HepG2 (cell line): ENCODE measurements around the gene MAPK11. TPM values are rescaled to one million over a fixed set of nuclear protein-coding genes. Genes with fewer than 3 reads are reported as not detected.
A peak's percentile ranks its signal among the peaks of the same experiment; 100 is the strongest.

Experiments
- ADNP ChIP-seq: sonication (generic); formaldehyde crosslinking; IDR thresholded peaks from 2 replicates; pipeline ENCODE4 v1.4.0; 2020; ENCODE audit warnings: missing genetic modification reagents
- AGO2 ChIP-seq: fragments of 200-400 bp; formaldehyde crosslinking; optimal IDR thresholded peaks from 2 replicates; pipeline ENCODE3; 2017; ENCODE audit warnings: mild to moderate bottlenecking, low read depth, low read length, moderate library complexity
- ASH2L ChIP-seq: fragments of 300-600, 200-600 bp; sonication (generic); IDR thresholded peaks from 2 replicates; pipeline ENCODE4 v1.7.0; 2017; ENCODE audit warnings: low read depth, mild to moderate bottlenecking, moderate library complexity, mixed read lengths, low read length; ENCODE audit not compliant: insufficient read length
- ATF5 ChIP-seq: sonication (generic); formaldehyde crosslinking; IDR thresholded peaks from 2 replicates; pipeline ENCODE4 v1.4.0; 2020; ENCODE audit warnings: mild to moderate bottlenecking, low read depth, missing genetic modification reagents
- EEA1 ChIP-seq: sonication (generic); formaldehyde crosslinking; IDR thresholded peaks from 2 replicates; pipeline ENCODE4 v1.5.1; 2020; ENCODE audit warnings: mild to moderate bottlenecking, missing genetic modification reagents, borderline replicate concordance
- GABPA ChIP-seq, 2 experiments: IDR thresholded peaks; 2 replicates each; pipeline ENCODE4 v1.6.1; 2011 to 2016; ENCODE audit warnings: low read depth in 2 of 2, low read length in 1 of 2, missing biosample characterization in 1 of 2, missing genetic modification characterization in 1 of 2
- JARID2 ChIP-seq: sonication (generic); formaldehyde crosslinking; IDR thresholded peaks from 2 replicates; pipeline ENCODE4 v1.8.1; 2023; ENCODE audit warnings: missing genetic modification reagents, inconsistent platforms; ENCODE audit not compliant: insufficient replicate concordance
- MAFF ChIP-seq: IDR thresholded peaks from 2 replicates; pipeline ENCODE4 v1.6.1; 2011; ENCODE audit warnings: low read depth, low read length, improper control_type of control experiment
- MED1 ChIP-seq: sonication (generic); formaldehyde crosslinking; IDR thresholded peaks from 2 replicates; pipeline ENCODE4 v1.4.0; 2020; ENCODE audit warnings: missing genetic modification reagents
- MTF2 ChIP-seq: sonication (generic); formaldehyde crosslinking; IDR thresholded peaks from 2 replicates; pipeline ENCODE4 v1.5.0; 2020; ENCODE audit warnings: missing genetic modification reagents, borderline replicate concordance
- MZF1 ChIP-seq: sonication (generic); formaldehyde crosslinking; IDR thresholded peaks from 2 replicates; pipeline ENCODE4 v1.8.1; 2023; ENCODE audit warnings: mild to moderate bottlenecking, missing genetic modification reagents, borderline replicate concordance
- PAF1 ChIP-seq: IDR thresholded peaks from 2 replicates; pipeline ENCODE4 v1.6.1; 2016; ENCODE audit warnings: missing genetic modification reagents, missing compliant biosample characterization
- PHF20 ChIP-seq: sonication (generic); formaldehyde crosslinking; IDR thresholded peaks from 2 replicates; pipeline ENCODE4 v1.5.0; 2020; ENCODE audit warnings: mild to moderate bottlenecking, missing genetic modification reagents
- RBM22 ChIP-seq: fragments of 200-400 bp; formaldehyde crosslinking; optimal IDR thresholded peaks from 2 replicates; pipeline ENCODE3; 2017; ENCODE audit warnings: mild to moderate bottlenecking, low read length, moderate library complexity
- RCOR2 ChIP-seq: IDR thresholded peaks from 2 replicates; pipeline ENCODE4 v1.6.1; 2016; ENCODE audit warnings: missing biosample characterization, missing genetic modification reagents
- SALL2 ChIP-seq: sonication (generic); formaldehyde crosslinking; IDR thresholded peaks from 2 replicates; pipeline ENCODE4 v1.8.1; 2023; ENCODE audit warnings: mild to moderate bottlenecking, missing genetic modification reagents, inconsistent platforms
- SMARCC2 ChIP-seq: fragments of 450-650 bp; IDR thresholded peaks from 2 replicates; pipeline ENCODE4 v1.6.1; 2017; ENCODE audit warnings: antibody characterized with exemption, mild to moderate bottlenecking
- SP4 ChIP-seq: sonication (generic); formaldehyde crosslinking; IDR thresholded peaks from 2 replicates; pipeline ENCODE4 v1.8.1; 2023; ENCODE audit warnings: mild to moderate bottlenecking, missing genetic modification reagents
- SP5 ChIP-seq: IDR thresholded peaks from 2 replicates; pipeline ENCODE4 v1.6.1; 2016; ENCODE audit warnings: low read depth, borderline replicate concordance
- SRSF4 ChIP-seq: fragments of 200-400 bp; formaldehyde crosslinking; IDR thresholded peaks from one replicate; pipeline ENCODE4 v1.6.1; 2018; ENCODE audit warnings: mild to moderate bottlenecking, low read depth, low read length, moderate library complexity; ENCODE audit not compliant: poor library complexity, severe bottlenecking
- TBX3 ChIP-seq: fragments of 450-650 bp; IDR thresholded peaks from 2 replicates; pipeline ENCODE4 v1.6.1; 2017; ENCODE audit warnings: antibody characterized with exemption, mild to moderate bottlenecking, inconsistent platforms, borderline replicate concordance
- TMF1 ChIP-seq: sonication (generic); formaldehyde crosslinking; IDR thresholded peaks from 2 replicates; pipeline ENCODE4 v1.8.1; 2022; ENCODE audit warnings: low read depth, missing genetic modification reagents
- YY1 ChIP-seq: IDR thresholded peaks from 2 replicates; pipeline ENCODE4 v1.6.1; 2011; ENCODE audit warnings: low read length, low read depth, moderate library complexity, mild to moderate bottlenecking; ENCODE audit not compliant: insufficient read depth, insufficient replicate concordance
- ZNF160 ChIP-seq: sonication (generic); formaldehyde crosslinking; IDR thresholded peaks from 2 replicates; pipeline ENCODE4 v1.8.0; 2022; ENCODE audit warnings: mild to moderate bottlenecking, inconsistent platforms, missing genetic modification reagents
- ZNF614 ChIP-seq: IDR thresholded peaks from 2 replicates; pipeline ENCODE4 v1.6.1; 2018; ENCODE audit warnings: missing biosample characterization, missing genetic modification reagents, inconsistent platforms, borderline replicate concordance
- polyA plus RNA-seq, 8 experiments: library from polyadenylated mRNA; depleted of rRNA in 3 of 8; stranded (reverse) in 7 of 8; unstranded in 1 of 8; fragments of >200 nt; fragmentation: Illumina TruSeq in 4 of 8; extraction: Trizol in 4 of 8; gene quantifications; 2 replicates each; pipeline versions ENCODE4 v1.2.1 to v1.2.3, GENCODE V29; 2011 to 2016; ENCODE audit warnings: low read depth in 4 of 8, missing spikeins in 1 of 8, mixed read lengths in 1 of 8; ENCODE audit not compliant: insufficient read depth in 1 of 8
- total RNA-seq, 5 experiments: library from RNA; depleted of rRNA; stranded (reverse); fragments of >200 nt; fragmentation: Illumina TruSeq; extraction: Trizol; gene quantifications; 2 replicates each; pipeline ENCODE4 v1.2.3, GENCODE V29; 2016; ENCODE audit warnings: low read depth in 1 of 5
- TF ChIP-seq, protein P1 (sequence below): sonication (generic); formaldehyde crosslinking; IDR thresholded peaks from 2 replicates; pipeline ENCODE4 v1.5.1; 2020; ENCODE audit warnings: missing genetic modification reagents, mild to moderate bottlenecking, borderline replicate concordance

The MAPK11 gene
- total and polyA plus RNA-seq, 2 of the 13 experiments (the other 11 are each of a cell fraction or from before 2014, with no cell fraction given), result 0.15 to 0.17 TPM

GRCh38 chr22:50244420-50245213, 25.6 kb downstream of the MAPK11 start, which contains the start of gene TUBGCP6 (continued):
- TF ChIP-seq EEA1 (CRISPR knock-in tag), result no peak; the same call in 1 of the 2 replicates
- peak; percentile 98 for TF ChIP-seq PHF20 (CRISPR knock-in tag)
- TF ChIP-seq MED1 (CRISPR knock-in tag), result peak; percentile 79
- TF ChIP-seq PAF1 (CRISPR knock-in tag), result no peak
- peak; percentile 71; the same call in 1 of the 2 replicates for TF ChIP-seq SALL2 (CRISPR knock-in tag)
- peak; percentile 60 for TF ChIP-seq YY1
- TF ChIP-seq ZNF614 (CRISPR knock-in tag), result peak; percentile 79; the same call in 1 of the 2 replicates
- peak; percentile 64; the same call in 1 of the 2 replicates for TF ChIP-seq SP4 (CRISPR knock-in tag)
- peak; percentile 9 for TF ChIP-seq JARID2 (CRISPR knock-in tag)
- no peak for TF ChIP-seq MTF2 (CRISPR knock-in tag)
- peak; percentile 89; the same call in 1 of the 2 replicates for TF ChIP-seq TMF1 (CRISPR knock-in tag)
- peak; percentile 56; the same call in 1 of the 2 replicates for TF ChIP-seq TBX3
- no peak for TF ChIP-seq SMARCC2
- peak; percentile 54; the same call in 1 of the 2 replicates for TF ChIP-seq MZF1 (CRISPR knock-in tag)
- peak; percentile 76 for TF ChIP-seq RBM22
- peak; percentile 95 for TF ChIP-seq ASH2L
- TF ChIP-seq RCOR2 (CRISPR knock-in tag), result no peak
- peak; percentile 38; the same call in 1 of the 2 replicates for TF ChIP-seq SP5 (CRISPR knock-in tag)
- TF ChIP-seq MAFF, result no peak
- no peak for TF ChIP-seq SRSF4
- TF ChIP-seq ATF5, result no peak
- TF ChIP-seq AGO2, result peak; percentile 95
- TF ChIP-seq, protein P1, sequence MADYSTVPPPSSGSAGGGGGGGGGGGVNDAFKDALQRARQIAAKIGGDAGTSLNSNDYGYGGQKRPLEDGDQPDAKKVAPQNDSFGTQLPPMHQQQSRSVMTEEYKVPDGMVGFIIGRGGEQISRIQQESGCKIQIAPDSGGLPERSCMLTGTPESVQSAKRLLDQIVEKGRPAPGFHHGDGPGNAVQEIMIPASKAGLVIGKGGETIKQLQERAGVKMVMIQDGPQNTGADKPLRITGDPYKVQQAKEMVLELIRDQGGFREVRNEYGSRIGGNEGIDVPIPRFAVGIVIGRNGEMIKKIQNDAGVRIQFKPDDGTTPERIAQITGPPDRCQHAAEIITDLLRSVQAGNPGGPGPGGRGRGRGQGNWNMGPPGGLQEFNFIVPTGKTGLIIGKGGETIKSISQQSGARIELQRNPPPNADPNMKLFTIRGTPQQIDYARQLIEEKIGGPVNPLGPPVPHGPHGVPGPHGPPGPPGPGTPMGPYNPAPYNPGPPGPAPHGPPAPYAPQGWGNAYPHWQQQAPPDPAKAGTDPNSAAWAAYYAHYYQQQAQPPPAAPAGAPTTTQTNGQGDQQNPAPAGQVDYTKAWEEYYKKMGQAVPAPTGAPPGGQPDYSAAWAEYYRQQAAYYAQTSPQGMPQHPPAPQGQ, result 0 out of 2 replicates have a peak, but pooled peaks have one; percentile 88
- TF ChIP-seq ADNP, result no peak
- peak; percentile 78 for TF ChIP-seq ZNF160 (CRISPR knock-in tag)
- peak; percentile 99 for TF ChIP-seq GABPA (IDR thresholded peaks at IDR 0.05; ENCODE audit: low read depth, low read length)
- peak; percentile 98 for TF ChIP-seq GABPA (CRISPR knock-in tag; IDR thresholded peaks at IDR 0.05; ENCODE audit: low read depth)
